Measurements from ENCODE around the gene VCL.
"Not testable (repeated sequence)": the region's sequence is repeated elsewhere in the genome, so short reads cannot be mapped to it uniquely, and the experiment has no call there.

The VCL gene

GRCh38 chr10:74011017-74011416, 13.1 kb downstream of the VCL start:
- DNase-seq, result no peak

- no peak for DNase-seq
Observed at GRCh38 chr10:74011770-74012169, 13.9 kb downstream of the VCL start.

GRCh38 chr10:74012480-74012879, 14.6 kb downstream of the VCL start:
- DNase-seq, result no peak

GRCh38 chr10:74013004-74013403, 15.1 kb downstream of the VCL start:
- no peak for DNase-seq

- DNase-seq, result not testable (repeated sequence)
Observed at GRCh38 chr10:74014574-74014973, 16.7 kb downstream of the VCL start.

- no peak for DNase-seq
Observed at GRCh38 chr10:74018241-74018640, 20.3 kb downstream of the VCL start.

GRCh38 chr10:74021248-74022055, 23.5 kb downstream of the VCL start:
- no peak for DNase-seq

- no peak for DNase-seq
Observed at GRCh38 chr10:74022926-74023629, 25.2 kb downstream of the VCL start.

GRCh38 chr10:74024600-74024999, 26.7 kb downstream of the VCL start:
- no peak for DNase-seq

GRCh38 chr10:74025380-74025978, 27.6 kb downstream of the VCL start:
- DNase-seq, result no peak

GRCh38 chr10:74026428-74027015, 28.6 kb downstream of the VCL start:
- DNase-seq, result no peak

- DNase-seq, result no peak
Observed at GRCh38 chr10:74027702-74028101, 29.8 kb downstream of the VCL start.

GRCh38 chr10:74029943-74030342, 32.0 kb downstream of the VCL start:
- no peak for DNase-seq

GRCh38 chr10:74032208-74032607, 34.3 kb downstream of the VCL start:
- not testable (repeated sequence) for DNase-seq

GRCh38 chr10:74032900-74033655, 35.2 kb downstream of the VCL start:
- DNase-seq, result no peak

- no peak for DNase-seq
Observed at GRCh38 chr10:74033702-74034101, 35.8 kb downstream of the VCL start.

- DNase-seq, result no peak
Observed at GRCh38 chr10:74034301-74034700, 36.4 kb downstream of the VCL start.

- no peak for DNase-seq
Observed at GRCh38 chr10:74035303-74035702, 37.4 kb downstream of the VCL start.

- no peak for DNase-seq
Observed at GRCh38 chr10:74036474-74036873, 38.6 kb downstream of the VCL start.

GRCh38 chr10:74039561-74040145, 41.7 kb downstream of the VCL start:
- no peak for DNase-seq

- no peak for DNase-seq
Observed at GRCh38 chr10:74040200-74041126, 42.5 kb downstream of the VCL start.

Data from NCI-H2081 treated with DMSO at 0.1 percent for 48 hours (cell line).